OCI-LY7 (cell line): ENCODE data around the gene CCDC60. TPM values are rescaled to one million over a fixed set of nuclear protein-coding genes. Genes with fewer than 3 reads are reported as not detected.

Experiments used
- BruUV-seq: library from RNA; stranded (reverse); fragments of 400-500 nt; replicated peaks from 2 replicates; lab custom pipeline; 2021; lab: Mats Ljungman, UMichigan
- CTCF ChIA-PET: fragments of 300-600 bp; sonication (Branson Sonifier 250); formaldehyde crosslinking; loops from one replicate; lab custom pipeline; 2022; ENCODE audit warnings: antibody characterized with exemption; ENCODE audit not compliant: unreplicated experiment; lab: Charles Lee
- POLR2A ChIA-PET: fragments of 300-600 bp; sonication (Branson Sonifier 250); formaldehyde crosslinking; loops from one replicate; lab custom pipeline; 2022; ENCODE audit warnings: antibody characterized with exemption; lab: Charles Lee
- DNase-seq: peaks from one replicate; pipeline ENCODE4 v3.0.0-alpha.2; 2015; ENCODE audit warnings: low spot score
- H2AFZ ChIP-seq: fragments of 200-600 bp; sonication (generic), shearing (Covaris generic); 2 replicates; pipeline ENCODE4 v1.6.1; 2014; ENCODE audit warnings: mild to moderate bottlenecking, antibody characterized with exemption, low read length, moderate library complexity
- H3K27ac ChIP-seq: fragments of 200-600 bp; sonication (generic); 2 replicates; pipeline ENCODE4 v1.5.1; 2014; ENCODE audit warnings: mixed run types, low read depth, mild to moderate bottlenecking, moderate library complexity, low read length, inconsistent platforms; ENCODE audit not compliant: poor library complexity, severe bottlenecking
- H3K36me3 ChIP-seq: fragments of 200-600 bp; sonication (generic); 2 replicates; pipeline ENCODE4 v1.6.1; 2014; ENCODE audit warnings: mild to moderate bottlenecking, antibody characterized with exemption, low read length, moderate library complexity, mixed read lengths; ENCODE audit not compliant: insufficient read depth
- H3K4me1 ChIP-seq: fragments of 200-600 bp; sonication (generic); 2 replicates; pipeline ENCODE4 v1.5.1; 2014; ENCODE audit warnings: mild to moderate bottlenecking, low read length; ENCODE audit not compliant: insufficient read depth, poor library complexity, severe bottlenecking
- H3K4me2 ChIP-seq: fragments of 200-600 bp; sonication (generic); 2 replicates; pipeline ENCODE4 v1.6.1; 2014; ENCODE audit warnings: mild to moderate bottlenecking, low read length
- H3K4me3 ChIP-seq: fragments of 200-600 bp; sonication (generic); 2 replicates; pipeline ENCODE4 v1.5.1; 2014; ENCODE audit warnings: mild to moderate bottlenecking, low read depth, low read length; ENCODE audit not compliant: poor library complexity, severe bottlenecking
- H3K79me2 ChIP-seq: fragments of 200-600 bp; sonication (generic); 2 replicates; pipeline ENCODE4 v1.6.1; 2016; ENCODE audit warnings: low read depth, mild to moderate bottlenecking, low read length, moderate library complexity, mixed read lengths; ENCODE audit not compliant: insufficient read depth
- H3K9me2 ChIP-seq: fragments of 200-600 bp; sonication (generic); 2 replicates; pipeline ENCODE4 v1.6.1; 2016; ENCODE audit warnings: mild to moderate bottlenecking, low read length, mixed read lengths; ENCODE audit not compliant: insufficient read depth
- H3K9me3 ChIP-seq: fragments of 200-600 bp; sonication (generic); 2 replicates; pipeline ENCODE4 v1.6.1; 2014; ENCODE audit warnings: mild to moderate bottlenecking, mixed run types, low read length, mixed read lengths
- H4K20me1 ChIP-seq: fragments of 200-600 bp; sonication (generic); 2 replicates; pipeline ENCODE4 v1.6.1; 2014; ENCODE audit warnings: mild to moderate bottlenecking, antibody characterized with exemption, low read length, moderate library complexity, mixed read lengths; ENCODE audit not compliant: insufficient read depth
- EZH2phosphoT487 ChIP-seq: fragments of 200-600 bp; sonication (generic); IDR thresholded peaks from 2 replicates; pipeline ENCODE4 v1.6.1; 2018; ENCODE audit warnings: low read depth, borderline replicate concordance, mild to moderate bottlenecking, mixed run types, antibody characterized with exemption, low read length, moderate library complexity, mixed read lengths
- intact Hi-C: fragments of 100-400 bp; cut with micrococcal nuclease; formaldehyde crosslinking; loops from one replicate; pipeline ENCODE4 v1.10.0; 2022; ENCODE audit not compliant: unreplicated experiment
- total RNA-seq, 2 experiments: library from RNA; depleted of rRNA in 1 of 2; stranded (reverse); fragments of >200 nt in 1 of 2; shearing (Covaris generic) in 1 of 2; gene quantifications; 2 replicates each; pipeline ENCODE4 v1.2.3, GENCODE V29; 2014 to 2022
- TF ChIP-seq, protein P1 (sequence below): fragments of 200-600 bp; sonication (generic); conservative IDR thresholded peaks from 2 replicates; pipeline ENCODE4 v1.5.1; 2014; ENCODE audit warnings: mild to moderate bottlenecking, antibody characterized with exemption, low read length, moderate library complexity, mixed read lengths

CCDC60 gene
- total RNA-seq, 2 experiments from 2014 or later: not detected

DNA sequence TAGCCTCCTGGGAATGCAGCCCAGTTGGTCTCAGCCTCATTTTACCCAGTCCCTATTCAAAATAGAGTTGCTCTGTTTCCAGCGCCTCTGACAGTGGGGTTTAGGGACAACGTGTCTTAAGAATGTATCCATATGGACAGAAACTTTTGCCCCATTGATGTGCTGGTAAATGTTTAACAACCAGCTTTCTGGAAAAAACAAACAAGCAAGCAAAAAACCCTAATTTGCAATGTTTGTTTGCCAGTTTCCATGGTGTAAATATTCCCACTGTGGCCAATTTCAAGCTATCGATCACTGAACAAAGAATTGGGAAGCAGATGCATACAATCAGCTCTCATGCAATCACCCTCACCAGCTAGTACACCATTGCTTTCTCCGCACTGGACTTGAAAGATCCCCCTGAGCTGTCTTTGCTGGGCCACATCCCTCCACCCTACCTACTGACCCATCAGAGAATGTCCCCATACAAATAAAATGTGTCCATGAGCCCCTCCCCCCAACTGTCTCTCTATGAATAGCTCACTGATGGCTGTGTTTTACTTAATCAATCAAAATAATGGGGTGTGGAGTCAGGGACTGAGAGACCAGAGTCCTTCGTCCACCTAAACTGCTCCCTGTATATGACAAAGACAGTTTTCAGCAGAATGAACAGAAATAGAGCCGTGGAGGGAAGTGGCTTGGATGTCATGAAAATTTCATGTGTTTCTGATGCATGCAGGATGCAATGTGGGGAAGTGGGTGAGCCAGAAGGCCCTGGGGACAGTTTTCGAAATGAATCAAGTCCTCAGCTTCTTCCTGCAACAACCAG lies 40.8 kb downstream of the CCDC60 start:
- Histone ChIP-seq H3K9me3 (no peaks in the 10 kb centered on the region), H4K20me1 (no peaks in the 10 kb centered on the region), H3K4me1 (no peaks in the 10 kb centered on the region), H3K27ac (no peak overlapping the region), H3K36me3 (no peaks in the 10 kb centered on the region), H2AFZ (no peak overlapping the region), H3K4me3 (no peak overlapping the region), H3K79me2 (no peaks in the 10 kb centered on the region), H3K4me2 (no peak overlapping the region), H3K9me2 (no peaks in the 10 kb centered on the region)
- CTCF ChIA-PET: no interaction called here
- BruUV-seq: no TSS peak
- no peak for DNase-seq
- POLR2A ChIA-PET: no interaction called here
- TF ChIP-seq, protein P1, sequence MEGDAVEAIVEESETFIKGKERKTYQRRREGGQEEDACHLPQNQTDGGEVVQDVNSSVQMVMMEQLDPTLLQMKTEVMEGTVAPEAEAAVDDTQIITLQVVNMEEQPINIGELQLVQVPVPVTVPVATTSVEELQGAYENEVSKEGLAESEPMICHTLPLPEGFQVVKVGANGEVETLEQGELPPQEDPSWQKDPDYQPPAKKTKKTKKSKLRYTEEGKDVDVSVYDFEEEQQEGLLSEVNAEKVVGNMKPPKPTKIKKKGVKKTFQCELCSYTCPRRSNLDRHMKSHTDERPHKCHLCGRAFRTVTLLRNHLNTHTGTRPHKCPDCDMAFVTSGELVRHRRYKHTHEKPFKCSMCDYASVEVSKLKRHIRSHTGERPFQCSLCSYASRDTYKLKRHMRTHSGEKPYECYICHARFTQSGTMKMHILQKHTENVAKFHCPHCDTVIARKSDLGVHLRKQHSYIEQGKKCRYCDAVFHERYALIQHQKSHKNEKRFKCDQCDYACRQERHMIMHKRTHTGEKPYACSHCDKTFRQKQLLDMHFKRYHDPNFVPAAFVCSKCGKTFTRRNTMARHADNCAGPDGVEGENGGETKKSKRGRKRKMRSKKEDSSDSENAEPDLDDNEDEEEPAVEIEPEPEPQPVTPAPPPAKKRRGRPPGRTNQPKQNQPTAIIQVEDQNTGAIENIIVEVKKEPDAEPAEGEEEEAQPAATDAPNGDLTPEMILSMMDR: no peak
- TF ChIP-seq EZH2phosphoT487: no peak
- intact Hi-C loops: no loop called here

DNA sequence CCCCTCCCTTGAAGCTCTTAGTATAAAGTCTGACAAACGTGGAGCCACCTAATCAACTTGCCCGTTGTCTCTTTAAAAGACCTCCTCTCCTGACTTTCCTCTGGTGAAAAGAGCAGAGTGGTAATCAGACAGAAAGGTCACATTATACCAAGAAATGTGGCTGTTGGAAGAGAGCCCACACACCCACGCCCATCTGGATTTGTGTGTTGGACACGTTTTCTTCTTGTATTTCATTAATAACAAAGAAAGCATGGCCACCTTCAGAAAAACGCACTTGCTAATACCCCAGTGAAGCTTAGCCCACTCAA lies 41.3 kb downstream of the CCDC60 start:
- CTCF ChIA-PET: no interaction called here
- BruUV-seq: no TSS peak
- H2AFZ ChIP-seq: no peak overlapping the region

DNA sequence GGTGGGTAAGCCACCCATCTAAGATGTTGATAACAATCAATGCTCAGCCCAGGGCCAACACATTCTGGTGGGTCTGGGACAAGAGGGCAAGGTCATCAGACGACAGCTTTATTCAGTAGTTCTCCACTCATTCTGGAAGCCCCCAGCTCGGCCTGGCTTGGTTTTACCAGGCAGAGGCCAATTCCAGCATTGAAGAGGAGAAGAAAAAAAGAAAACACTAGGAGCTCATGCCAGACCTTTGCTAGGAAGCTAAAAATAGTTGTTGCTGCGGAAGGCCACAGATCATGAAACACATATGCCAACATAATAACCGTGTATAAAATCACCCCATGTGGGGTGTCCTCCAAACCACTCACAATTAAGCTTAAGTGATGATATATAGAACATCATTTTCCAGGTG lies 44.4 kb downstream of the CCDC60 start:
- H3K4me3 ChIP-seq: no peak overlapping the region
- no peaks in the 10 kb centered on the region for H4K20me1 ChIP-seq
- TF ChIP-seq EZH2phosphoT487: no peak
- TF ChIP-seq, protein P1: no peak
- no peak overlapping the region for H3K27ac ChIP-seq
- no peaks in the 10 kb centered on the region for H3K4me1 ChIP-seq
- H2AFZ ChIP-seq: no peak overlapping the region
- H3K36me3 ChIP-seq: no peaks in the 10 kb centered on the region
- no peaks in the 10 kb centered on the region for H3K79me2 ChIP-seq
- BruUV-seq: no TSS peak
- no peak for DNase-seq
- intact Hi-C loops: no loop called here
- H3K9me3 ChIP-seq: no peaks in the 10 kb centered on the region
- CTCF ChIA-PET: no interaction called here
- POLR2A ChIA-PET: no interaction called here
- H3K9me2 ChIP-seq: no peaks in the 10 kb centered on the region
- H3K4me2 ChIP-seq: no peak overlapping the region

More for the DNA sequence above, 41.3 kb downstream of the CCDC60 start:
- Histone ChIP-seq H3K4me2 (no peak overlapping the region), H3K79me2 (no peaks in the 10 kb centered on the region), H3K27ac (no peak overlapping the region), H3K36me3 (no peaks in the 10 kb centered on the region), H3K4me3 (no peak overlapping the region), H3K9me3 (no peaks in the 10 kb centered on the region), H4K20me1 (no peaks in the 10 kb centered on the region), H3K4me1 (no peaks in the 10 kb centered on the region), H3K9me2 (no peaks in the 10 kb centered on the region)
- POLR2A ChIA-PET: no interaction called here
- no peak for TF ChIP-seq EZH2phosphoT487
- TF ChIP-seq, protein P1: no peak
- no peak for DNase-seq
- intact Hi-C loops: no loop called here
